TTC549 (cell line): ENCODE data around the gene FKBP14.
"Not testable (repeated sequence)": the region's sequence is repeated elsewhere in the genome, so short reads cannot be mapped to it uniquely, and the experiment has no call there.

ENCODE experiments used
- FAIRE-seq: peaks from 2 replicates; lab custom pipeline; 2012; peaks lifted over from hg19 to GRCh38; lab: Jason Lieb, UNC

The FKBP14 gene

DNA sequence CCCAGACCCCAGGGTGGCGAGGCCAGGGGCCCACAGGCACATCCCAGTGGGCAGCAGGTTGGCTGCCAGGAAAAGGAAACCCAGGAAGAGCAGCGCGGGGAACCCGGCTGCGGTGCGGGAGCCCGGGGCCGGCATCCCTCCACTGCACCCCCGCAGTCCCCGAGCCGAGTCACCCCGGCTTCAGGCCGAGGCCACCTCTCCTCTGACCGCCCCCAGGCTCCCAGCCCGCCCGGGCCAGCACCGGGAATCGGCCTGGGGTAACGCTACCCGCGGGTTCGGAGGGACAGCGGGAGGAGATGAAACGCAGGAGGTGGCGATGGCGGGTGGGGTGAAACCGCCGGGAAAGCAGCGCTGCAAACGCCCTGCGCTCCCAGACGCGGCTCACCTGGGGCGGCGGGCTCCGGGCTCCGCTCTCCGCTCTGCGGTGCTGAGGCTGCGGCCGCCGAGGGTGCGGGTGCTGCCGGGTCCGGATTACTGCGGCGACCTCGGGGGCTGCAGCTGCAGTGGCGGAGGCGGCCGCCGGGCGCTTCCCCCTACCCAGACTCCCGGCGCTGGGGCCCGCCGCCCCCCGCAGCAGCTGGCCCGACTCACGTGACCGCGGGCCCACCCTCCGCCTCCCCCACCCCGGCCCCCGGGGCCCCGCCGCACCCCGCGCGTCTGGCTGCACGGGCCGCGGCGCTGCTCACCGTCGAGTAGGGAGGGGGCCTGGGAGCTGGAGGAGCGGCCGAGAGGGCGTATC, 37.1 kb downstream of the FKBP14 start, which contains the start of gene SCRN1:
Gene SCRN1, minus strand, starts transcription at position 545 of the 739 bp plus-strand sequence. CDS start 20,734 bp downstream, outside the sequence.
- no peak for FAIRE-seq

DNA sequence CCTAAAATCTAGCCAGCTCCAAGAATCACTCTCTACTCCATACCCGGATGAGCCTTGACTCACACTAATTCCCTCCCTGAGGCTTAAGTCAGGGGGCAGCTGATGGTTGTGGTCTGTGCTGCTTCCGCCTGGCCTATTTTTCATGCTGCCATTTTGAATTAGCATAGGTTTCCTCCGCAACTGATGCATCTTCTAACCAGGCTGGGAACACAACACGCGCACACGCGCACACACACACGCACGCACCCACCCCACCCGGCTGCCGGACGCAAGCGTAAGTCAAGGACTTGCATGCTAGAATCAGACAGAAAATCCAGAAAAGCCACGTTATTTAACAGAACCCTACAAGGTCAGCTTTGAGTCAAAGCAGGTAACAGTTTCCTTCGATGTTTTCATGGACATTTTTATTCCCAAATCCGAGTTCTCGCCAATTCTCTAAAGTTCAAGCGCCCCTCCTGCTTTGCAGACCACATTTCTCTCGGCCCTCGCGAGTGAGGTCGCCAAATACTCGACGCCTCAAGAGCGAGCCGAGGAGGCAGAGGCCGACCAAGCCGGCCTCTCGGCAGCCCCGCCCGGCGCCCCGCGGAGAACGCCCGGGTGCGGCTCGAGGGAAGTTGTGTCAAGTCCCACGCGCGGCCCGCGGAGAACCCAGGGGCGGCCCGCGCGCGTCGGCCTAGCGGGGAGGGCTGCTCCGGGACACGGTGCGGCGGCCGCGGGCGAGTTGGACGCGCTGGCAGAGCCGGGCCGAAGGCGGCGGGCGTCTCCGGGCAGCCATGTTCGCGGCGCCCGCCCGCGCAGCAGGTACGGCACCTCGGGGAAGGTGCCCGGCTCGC, 37.9 kb downstream of the FKBP14 start:
- no peak for FAIRE-seq

DNA sequence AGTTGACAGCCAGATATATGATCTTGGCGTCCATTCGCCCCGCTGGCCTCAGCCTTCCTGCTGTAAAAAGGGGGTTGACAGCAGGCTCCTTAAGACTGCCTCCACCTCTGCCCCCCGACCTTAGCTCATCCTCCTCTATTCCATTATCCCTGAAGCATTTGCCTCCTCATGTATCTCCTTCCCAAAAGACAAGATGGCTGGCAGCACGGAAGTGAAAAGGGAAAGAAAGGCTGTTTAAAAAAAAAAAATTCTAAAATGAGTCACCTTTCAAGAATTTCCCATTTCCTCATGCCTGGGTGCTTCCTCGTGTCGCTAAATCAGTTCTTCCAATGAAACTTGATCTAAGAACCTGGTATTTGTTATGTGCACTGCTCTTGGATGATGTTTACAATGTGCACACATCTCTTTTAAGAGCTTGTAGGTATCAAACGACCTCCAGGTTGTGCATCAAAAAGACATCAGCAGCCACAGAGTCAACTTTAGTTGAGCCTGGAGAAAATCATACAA, 38.6 kb downstream of the FKBP14 start:
- FAIRE-seq: no peak

DNA sequence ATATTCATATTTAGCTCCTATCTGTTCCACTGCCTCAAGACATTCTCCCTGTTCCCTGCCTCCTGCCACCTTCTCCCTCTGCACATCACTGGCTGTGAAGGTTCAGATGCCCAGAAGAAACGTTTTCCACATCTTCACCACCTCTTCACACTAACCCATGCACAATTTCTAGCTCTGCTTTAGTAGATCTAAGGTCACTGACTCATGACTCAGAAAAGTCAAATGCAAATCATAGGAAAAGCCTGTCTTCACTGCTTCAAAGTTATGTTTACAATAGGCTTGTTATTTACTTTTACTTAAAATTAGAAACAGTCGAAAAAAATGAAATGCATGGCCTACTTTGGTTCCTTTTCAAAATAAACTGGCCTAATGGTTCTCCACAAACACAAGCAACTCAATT, 39.4 kb downstream of the FKBP14 start:
- FAIRE-seq: no peak

DNA sequence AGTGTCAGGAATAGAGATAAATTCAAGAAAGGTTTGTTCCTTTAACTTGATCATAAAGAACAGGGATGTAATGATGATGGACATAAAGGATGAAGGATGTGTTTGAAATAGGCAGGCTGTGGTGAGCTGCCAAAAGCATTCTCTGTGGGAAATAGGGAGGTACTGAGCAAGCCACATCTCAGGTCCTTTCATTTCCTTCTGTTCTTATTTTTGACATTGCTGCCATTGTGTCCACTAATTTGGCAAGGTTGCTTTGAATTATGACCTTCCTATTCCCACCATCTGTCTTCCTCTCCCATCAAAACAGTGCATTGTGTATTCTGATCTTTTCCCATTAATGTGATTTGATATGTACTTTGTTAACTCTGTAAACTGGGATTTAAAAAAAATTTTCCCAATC, 46.4 kb downstream of the FKBP14 start:
- FAIRE-seq: no peak

DNA sequence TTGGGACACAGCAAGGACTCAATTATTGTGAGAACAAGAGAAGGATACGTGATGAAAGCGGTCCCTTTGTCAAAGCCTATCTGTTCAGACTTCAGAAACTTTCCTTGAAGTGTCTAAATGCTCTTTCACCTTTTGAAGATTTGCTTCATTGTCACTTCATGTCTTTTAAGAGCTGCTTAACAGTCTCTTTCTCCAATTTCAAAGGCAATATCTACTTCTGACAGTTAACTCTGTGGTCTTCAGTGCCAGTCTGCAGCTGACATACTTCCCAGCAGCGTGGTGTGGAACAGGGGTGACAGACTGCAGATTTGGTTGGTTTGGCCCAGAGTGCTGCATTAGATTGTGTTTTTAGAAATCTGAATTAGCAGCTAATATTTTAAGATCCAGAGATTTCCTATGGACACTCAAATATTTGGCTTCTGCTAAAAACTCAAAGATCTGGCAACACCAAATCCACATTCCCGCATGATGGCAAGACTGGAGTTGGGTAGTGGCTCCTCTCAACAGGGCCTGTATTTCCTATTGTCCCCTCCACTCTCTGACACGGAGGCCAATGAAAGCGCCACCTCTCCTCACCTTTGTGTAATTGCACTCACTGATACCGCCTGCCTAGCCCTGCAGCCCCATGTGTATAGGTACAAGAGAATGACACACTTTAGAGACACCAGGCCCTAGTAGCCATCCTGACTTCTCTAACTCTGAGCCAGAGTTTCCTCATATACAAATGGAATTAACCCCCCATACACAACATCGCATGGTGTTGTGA, 48.4 kb downstream of the FKBP14 start:
- no peak for FAIRE-seq

DNA sequence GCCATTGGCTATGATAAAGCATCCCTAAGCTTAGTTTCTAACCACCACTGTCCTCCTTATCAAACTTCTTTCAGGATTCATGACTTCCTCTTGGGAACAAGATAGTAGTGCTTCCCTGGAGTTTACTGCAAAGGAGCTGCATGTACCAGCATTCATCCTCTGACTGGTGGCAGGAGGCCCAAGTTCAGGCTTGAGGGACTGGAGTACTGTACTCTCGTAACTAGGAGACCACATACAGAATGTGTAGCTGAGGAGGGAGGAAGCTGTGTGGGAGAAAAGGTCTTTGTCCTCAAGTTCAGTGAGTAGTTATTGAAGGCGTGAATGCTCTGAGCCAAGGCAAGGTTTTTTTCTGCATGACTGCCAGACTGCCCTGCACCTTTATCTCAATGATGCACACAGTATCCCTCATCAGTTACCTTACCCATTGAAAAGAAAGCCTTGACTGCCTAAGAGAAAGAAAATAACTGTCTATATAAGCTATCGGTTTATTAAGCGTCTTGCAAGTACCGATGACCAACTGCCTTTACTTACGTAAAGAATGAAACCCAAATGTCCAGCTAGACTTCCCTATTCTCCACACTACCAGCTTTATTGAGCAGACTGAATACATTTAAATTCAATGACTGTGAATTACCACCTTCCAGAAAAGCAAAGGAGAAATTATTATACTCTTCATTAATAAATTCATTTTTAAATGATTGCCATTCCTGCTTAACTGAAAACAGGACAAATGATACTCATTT, 49.7 kb downstream of the FKBP14 start:
- no peak for FAIRE-seq

DNA sequence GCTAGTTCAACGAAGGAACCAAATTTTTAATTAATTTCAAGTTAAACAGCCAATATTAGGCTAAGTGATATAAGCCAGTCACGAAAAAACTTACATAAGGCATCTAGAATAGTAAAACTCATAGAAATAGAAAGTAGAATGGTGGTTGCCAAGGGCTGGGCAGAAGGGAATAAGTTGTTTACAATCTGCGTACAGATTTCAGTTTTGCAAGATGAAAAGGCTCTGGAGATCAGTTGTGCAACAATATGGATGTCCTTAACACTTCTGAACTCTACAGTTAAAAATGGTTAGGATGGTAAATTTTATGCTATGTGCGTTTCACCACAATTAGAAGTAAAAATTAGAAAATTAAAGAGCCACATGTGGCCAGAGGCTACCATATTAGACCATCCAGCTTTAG, 50.2 kb downstream of the FKBP14 start:
- FAIRE-seq: no peak

DNA sequence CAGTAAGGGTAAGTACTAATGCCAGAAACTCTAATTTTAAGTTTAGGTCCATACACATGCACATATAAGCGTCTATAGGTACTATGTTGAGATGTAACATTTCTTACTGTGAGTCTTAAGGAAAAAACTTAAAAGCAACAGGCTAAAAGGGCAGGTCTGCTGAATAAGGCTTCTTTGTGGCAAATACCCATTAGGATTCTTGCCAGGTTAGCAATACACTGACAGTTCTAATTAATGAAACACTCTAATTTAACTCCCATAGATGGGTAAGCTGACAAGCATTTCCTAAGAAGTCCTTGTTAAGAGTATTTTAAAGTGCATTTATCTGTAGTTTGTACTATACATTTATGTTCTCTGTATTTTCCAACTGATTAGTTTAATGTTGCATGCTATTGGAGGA, 50.9 kb downstream of the FKBP14 start:
- FAIRE-seq: no peak

DNA sequence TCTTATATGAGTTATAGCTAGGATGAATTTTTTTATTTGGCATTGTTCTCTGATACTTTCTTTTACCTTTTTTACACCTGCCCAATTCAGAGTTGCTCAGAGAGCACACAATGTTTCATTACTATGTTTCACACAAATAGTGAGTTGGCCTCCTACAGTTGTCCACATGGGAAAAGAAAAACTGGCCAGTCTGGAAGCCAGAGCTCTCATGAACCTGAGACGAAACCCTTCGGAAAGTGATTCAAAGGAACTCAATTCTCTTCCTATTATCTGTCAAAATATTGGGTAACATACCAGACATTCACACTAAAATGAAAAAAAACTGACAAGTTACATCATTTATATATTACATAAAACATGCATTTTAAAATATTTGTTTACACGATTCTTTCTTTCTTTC, 52.2 kb downstream of the FKBP14 start:
- no peak for FAIRE-seq

DNA sequence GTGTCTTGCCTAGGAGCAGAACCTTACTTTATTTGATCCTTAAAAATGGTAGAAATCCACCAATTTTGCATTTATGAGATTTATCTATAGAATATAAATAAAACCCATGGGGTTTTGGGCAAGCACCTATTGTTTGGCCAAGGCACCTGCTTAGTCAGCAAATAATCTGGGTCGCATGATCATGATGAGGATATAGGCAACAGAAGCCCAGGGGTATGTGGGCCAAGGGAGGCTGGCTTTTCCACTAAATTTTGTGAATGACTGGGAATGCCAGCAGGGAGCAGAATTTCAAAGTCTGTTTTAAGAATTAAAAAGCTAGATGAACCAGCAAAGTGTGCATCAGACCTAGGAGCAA, 54.2 kb downstream of the FKBP14 start:
- FAIRE-seq: no peak

DNA sequence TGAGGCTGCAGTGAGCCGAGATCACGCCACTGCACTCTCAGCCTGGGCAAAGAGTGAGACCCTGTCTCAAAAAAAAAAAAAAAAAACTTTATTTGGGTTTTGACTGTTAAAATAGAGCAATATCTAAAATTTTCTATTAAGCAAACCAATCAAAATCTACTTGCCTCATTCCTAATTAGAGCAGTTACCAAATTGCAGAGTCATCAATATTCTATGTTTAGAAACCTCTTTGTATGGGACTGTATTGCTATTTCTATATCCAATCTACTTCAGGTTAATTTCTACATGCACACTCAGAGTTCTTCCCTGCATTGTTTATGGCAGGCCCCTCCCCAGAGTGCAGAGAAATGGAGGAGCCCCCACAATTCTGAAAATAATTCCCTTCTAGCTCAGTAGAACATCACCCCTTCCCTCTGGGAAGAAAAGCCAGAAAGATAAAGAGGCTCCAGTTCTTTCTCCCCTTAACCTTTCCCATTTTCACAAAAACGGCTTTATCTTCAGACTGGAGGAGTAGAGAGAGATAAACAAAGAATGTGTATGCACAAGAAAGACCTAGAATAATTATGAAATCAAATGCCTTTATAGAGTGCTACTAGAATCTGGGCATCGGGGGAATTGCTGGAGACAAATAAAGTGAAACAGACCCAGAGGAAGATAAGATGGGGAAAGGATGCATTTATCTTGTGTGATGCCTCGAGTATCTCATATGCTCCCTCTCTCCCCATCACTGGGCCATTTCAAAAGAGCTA, 54.8 kb downstream of the FKBP14 start:
- no peak for FAIRE-seq

DNA sequence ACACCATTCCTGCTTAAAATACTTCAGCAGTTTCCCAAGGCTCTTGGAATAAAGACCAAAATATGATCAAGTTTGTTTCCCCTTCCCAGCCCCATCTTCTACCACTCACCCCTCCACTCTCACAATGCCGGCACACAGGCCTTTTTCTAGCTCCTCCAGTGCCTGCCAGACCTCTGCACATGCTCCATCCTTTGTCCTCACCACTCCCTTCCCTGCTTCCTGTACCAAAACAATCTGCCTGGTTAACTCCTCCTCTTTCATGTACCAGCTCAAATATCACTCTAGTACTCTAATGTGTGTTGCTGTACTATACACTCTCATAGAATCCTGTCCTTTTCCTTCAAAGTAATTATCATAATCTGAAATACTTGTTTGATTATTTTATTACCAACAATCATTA, 56.3 kb downstream of the FKBP14 start:
- FAIRE-seq: no peak

DNA sequence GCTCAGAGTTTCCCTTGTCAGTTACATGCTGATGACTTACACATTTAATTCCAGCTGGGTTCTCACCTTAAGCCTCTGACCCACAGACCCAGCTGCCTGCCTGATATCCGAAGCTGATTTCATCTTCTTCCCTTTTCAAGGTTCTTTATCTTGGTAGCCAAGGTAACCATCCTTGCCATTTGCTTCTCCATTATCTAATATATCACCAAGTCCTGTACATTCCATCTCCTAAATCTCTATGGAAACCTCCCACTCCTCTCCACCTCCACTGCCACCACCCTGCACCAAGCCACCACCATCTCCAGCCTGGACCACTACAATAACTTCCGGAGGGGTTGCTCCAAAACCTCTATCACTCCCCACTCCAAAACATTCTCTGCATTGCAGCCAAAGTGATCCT, 56.8 kb downstream of the FKBP14 start:
- no peak for FAIRE-seq

DNA sequence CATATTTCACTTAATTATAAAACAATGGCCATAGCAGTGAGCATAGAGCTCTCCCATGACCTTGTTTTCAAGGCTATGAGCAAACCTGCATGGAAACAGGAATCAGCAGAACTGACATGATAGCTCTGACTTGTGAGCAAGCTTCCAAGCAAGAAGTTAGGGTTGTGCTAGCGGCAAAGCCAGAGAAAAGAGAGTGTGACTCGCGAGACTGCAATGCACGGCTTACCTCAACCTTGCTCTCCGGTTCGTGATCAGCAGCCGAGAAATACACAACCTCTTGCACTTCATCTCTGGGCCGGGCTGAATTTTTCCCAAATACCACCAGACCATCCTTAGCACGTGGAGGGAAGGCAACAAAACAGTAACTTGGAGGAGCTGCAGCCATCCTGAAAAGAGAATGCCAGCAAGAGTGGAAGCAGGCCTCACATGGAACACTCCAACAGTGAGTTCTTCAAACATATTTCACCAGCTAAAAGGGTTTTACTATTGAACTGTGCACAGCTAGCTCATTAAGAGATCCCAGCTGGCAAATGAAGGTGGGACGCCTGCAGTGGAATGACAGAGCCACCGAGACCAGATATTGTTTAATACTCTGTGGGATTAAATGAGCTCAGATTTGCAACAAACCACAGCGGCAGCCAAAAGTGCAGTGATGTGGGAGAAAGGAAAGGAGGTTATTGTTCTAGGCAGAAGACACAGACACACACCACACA, 57.7 kb downstream of the FKBP14 start:
- no peak for FAIRE-seq

DNA sequence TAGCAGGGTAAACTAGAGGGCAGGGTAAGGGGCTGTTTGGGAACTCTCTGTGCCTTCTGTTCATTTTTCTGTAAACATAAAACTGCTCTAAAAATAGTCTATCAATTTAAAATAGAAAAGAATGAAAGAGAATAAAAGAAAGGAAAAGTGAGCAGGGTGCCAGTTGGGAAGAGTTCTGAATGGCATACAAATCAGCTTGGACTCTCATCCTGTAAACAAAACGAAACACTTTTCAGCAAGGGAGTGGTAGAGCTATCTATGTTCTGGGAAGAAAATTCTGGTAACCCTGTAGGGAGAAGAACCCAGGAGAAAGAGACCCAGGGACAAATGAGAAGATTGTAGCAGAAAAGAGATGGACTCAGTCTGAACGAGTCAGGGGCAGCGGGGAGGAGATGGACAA, 61.5 kb downstream of the FKBP14 start:
- no peak for FAIRE-seq

DNA sequence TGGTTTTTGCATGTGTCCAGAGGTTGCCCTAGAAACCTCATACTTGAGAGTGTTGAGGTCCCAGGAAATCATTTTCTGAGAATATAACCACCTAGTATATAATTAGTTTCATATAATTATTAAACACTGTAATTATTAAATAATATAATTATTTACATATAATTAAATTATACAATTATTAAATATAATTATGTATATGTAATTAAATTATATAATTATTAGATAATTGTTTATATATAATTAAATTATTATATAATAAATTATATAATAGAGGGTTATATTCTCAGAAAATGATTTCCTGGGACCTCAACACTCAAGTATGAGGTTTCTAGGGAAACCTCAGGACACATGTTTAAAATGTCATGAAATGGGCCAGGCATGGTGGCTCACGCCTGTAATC, 64.5 kb downstream of the FKBP14 start:
- FAIRE-seq: peak; percentile 80

DNA sequence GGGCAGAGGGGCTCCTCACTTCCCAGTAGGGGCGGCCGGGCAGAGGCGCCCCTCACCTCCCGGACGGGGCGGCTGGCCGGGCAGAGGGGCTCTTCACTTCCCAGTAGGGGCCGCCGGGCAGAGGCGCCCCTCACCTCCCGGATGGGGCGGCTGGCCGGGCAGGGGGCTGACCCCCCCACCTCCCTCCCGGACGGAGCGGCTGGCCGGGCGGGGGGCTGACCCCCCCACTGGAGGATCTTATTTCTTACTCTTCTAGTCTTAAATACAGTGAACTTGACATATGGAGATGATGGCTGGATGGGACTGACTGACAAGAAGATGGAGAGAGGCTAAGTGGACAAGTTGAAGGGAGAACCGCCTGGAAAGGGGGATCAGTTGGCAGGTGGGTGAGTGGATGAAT, 64.9 kb downstream of the FKBP14 start:
- not testable (repeated sequence) for FAIRE-seq
